ENCODE results near the gene FNDC10.
"Not testable (repeated sequence)": the region's sequence is repeated elsewhere in the genome, so short reads cannot be mapped to it uniquely, and the experiment has no call there.

Gene FNDC10

GRCh38 chr1:1634613-1635012 is 34.7 kb upstream of the FNDC10 start:
- not testable (repeated sequence) for H3K9me3 ChIP-seq (ENCODE audit: control insufficient read depth, insufficient read depth, low read length); H3K9ac ChIP-seq (ENCODE audit: low read depth, low read length); H3K4me1 ChIP-seq (ENCODE audit: control insufficient read depth, insufficient read depth, low read length); H3K27ac ChIP-seq (ENCODE audit: low read depth, low read length); H3K4me3 ChIP-seq (ENCODE audit: low read depth, low read length)
- Histone ChIP-seq H3K36me3 (ENCODE audit: control insufficient read depth, insufficient read depth, low read length) (peaks cover 14% of the 10 kb centered on the region), H3K27me3 (ENCODE audit: control insufficient read depth, insufficient read depth, low read length) (peaks cover 21% of the 10 kb centered on the region)

GRCh38 chr1:1633409-1633808 is 33.5 kb upstream of the FNDC10 start:
- not testable (repeated sequence) for H3K9ac ChIP-seq (ENCODE audit: low read depth, low read length); H3K4me3 ChIP-seq (ENCODE audit: low read depth, low read length)
- H3K27me3 ChIP-seq (ENCODE audit: control insufficient read depth, insufficient read depth, low read length) = peaks cover 21% of the 10 kb centered on the region

GRCh38 chr1:1631782-1632420 is 32.0 kb upstream of the FNDC10 start, which contains the start of gene MMP23B:
TSS of gene MMP23B (plus strand) at chr1:1632173. CDS start at chr1:1632219, 46 bp downstream.
- H3K9me3 ChIP-seq (ENCODE audit: control insufficient read depth, insufficient read depth, low read length) = no peaks in the 10 kb centered on the region
- H3K27me3 ChIP-seq (ENCODE audit: control insufficient read depth, insufficient read depth, low read length) = peaks cover 21% of the 10 kb centered on the region
- H3K4me1 ChIP-seq (ENCODE audit: control insufficient read depth, insufficient read depth, low read length) = no peaks in the 10 kb centered on the region; the same call in 1 of the 2 replicates
- H3K36me3 ChIP-seq (ENCODE audit: control insufficient read depth, insufficient read depth, low read length) = peaks cover 7% of the 10 kb centered on the region
- no peak within 1 kb of the TSS for H3K27ac ChIP-seq (ENCODE audit: low read depth, low read length)
- peak within 1 kb of the TSS; percentile 46; the same call in 1 of the 2 replicates for H3K4me3 ChIP-seq (ENCODE audit: low read depth, low read length)
- no peak within 1 kb of the TSS for H3K9ac ChIP-seq (ENCODE audit: low read depth, low read length)

More at GRCh38 chr1:1633409-1633808, 33.5 kb upstream of the FNDC10 start:
- H3K9me3 ChIP-seq (ENCODE audit: control insufficient read depth, insufficient read depth, low read length); H3K27ac ChIP-seq (ENCODE audit: low read depth, low read length); H3K4me1 ChIP-seq (ENCODE audit: control insufficient read depth, insufficient read depth, low read length): not testable (repeated sequence)
- H3K36me3 ChIP-seq (ENCODE audit: control insufficient read depth, insufficient read depth, low read length) = peaks cover 12% of the 10 kb centered on the region

- H3K27ac ChIP-seq (ENCODE audit: low read depth, low read length) = no peak overlapping the region
- H3K4me1 ChIP-seq (ENCODE audit: control insufficient read depth, insufficient read depth, low read length) = no peaks in the 10 kb centered on the region; the same call in 1 of the 2 replicates
- no peaks in the 10 kb centered on the region for H3K36me3 ChIP-seq (ENCODE audit: control insufficient read depth, insufficient read depth, low read length)
- peak overlapping the region; percentile 46; the same call in 1 of the 2 replicates for H3K4me3 ChIP-seq (ENCODE audit: low read depth, low read length)
- H3K9ac ChIP-seq (ENCODE audit: low read depth, low read length) = no peak overlapping the region
- peaks cover 21% of the 10 kb centered on the region for H3K27me3 ChIP-seq (ENCODE audit: control insufficient read depth, insufficient read depth, low read length)
- H3K9me3 ChIP-seq (ENCODE audit: control insufficient read depth, insufficient read depth, low read length) = no peaks in the 10 kb centered on the region
Observed at GRCh38 chr1:1630965-1631781, 31.2 kb upstream of the FNDC10 start.

GRCh38 chr1:1630191-1630964 is 30.4 kb upstream of the FNDC10 start:
- Histone ChIP-seq H3K27me3 (ENCODE audit: control insufficient read depth, insufficient read depth, low read length) (peaks cover 21% of the 10 kb centered on the region), H3K27ac (ENCODE audit: low read depth, low read length) (no peak overlapping the region), H3K9ac (ENCODE audit: low read depth, low read length) (no peak overlapping the region)

GRCh38 chr1:1629430-1630190 is 29.7 kb upstream of the FNDC10 start:
- Histone ChIP-seq H3K4me3 (ENCODE audit: low read depth, low read length) (peak overlapping the region; percentile 47), H3K27me3 (ENCODE audit: control insufficient read depth, insufficient read depth, low read length) (peaks cover 21% of the 10 kb centered on the region), H3K9ac (ENCODE audit: low read depth, low read length) (no peak overlapping the region), H3K36me3 (ENCODE audit: control insufficient read depth, insufficient read depth, low read length) (no peaks in the 10 kb centered on the region), H3K9me3 (ENCODE audit: control insufficient read depth, insufficient read depth, low read length) (no peaks in the 10 kb centered on the region), H3K27ac (ENCODE audit: low read depth, low read length) (no peak overlapping the region), H3K4me1 (ENCODE audit: control insufficient read depth, insufficient read depth, low read length) (no peaks in the 10 kb centered on the region; the same call in 1 of the 2 replicates)

More at GRCh38 chr1:1630191-1630964, 30.4 kb upstream of the FNDC10 start:
- Histone ChIP-seq H3K36me3 (ENCODE audit: control insufficient read depth, insufficient read depth, low read length) (no peaks in the 10 kb centered on the region), H3K9me3 (ENCODE audit: control insufficient read depth, insufficient read depth, low read length) (no peaks in the 10 kb centered on the region), H3K4me3 (ENCODE audit: low read depth, low read length) (no peak overlapping the region), H3K4me1 (ENCODE audit: control insufficient read depth, insufficient read depth, low read length) (no peaks in the 10 kb centered on the region; the same call in 1 of the 2 replicates)

GRCh38 chr1:1628754-1629429 is 29.0 kb upstream of the FNDC10 start:
- no peaks in the 10 kb centered on the region for H3K36me3 ChIP-seq (ENCODE audit: control insufficient read depth, insufficient read depth, low read length)
- H3K9ac ChIP-seq (ENCODE audit: low read depth, low read length) = no peak overlapping the region
- H3K27ac ChIP-seq (ENCODE audit: low read depth, low read length) = no peak overlapping the region
- no peaks in the 10 kb centered on the region for H3K9me3 ChIP-seq (ENCODE audit: control insufficient read depth, insufficient read depth, low read length)
- H3K4me3 ChIP-seq (ENCODE audit: low read depth, low read length) = peak overlapping the region; percentile 47
- H3K27me3 ChIP-seq (ENCODE audit: control insufficient read depth, insufficient read depth, low read length) = peaks cover 21% of the 10 kb centered on the region
- no peaks in the 10 kb centered on the region; the same call in 1 of the 2 replicates for H3K4me1 ChIP-seq (ENCODE audit: control insufficient read depth, insufficient read depth, low read length)

GRCh38 chr1:1627829-1628753 is 28.2 kb upstream of the FNDC10 start:
- H3K27ac ChIP-seq (ENCODE audit: low read depth, low read length) = no peak overlapping the region
- H3K9me3 ChIP-seq (ENCODE audit: control insufficient read depth, insufficient read depth, low read length) = no peaks in the 10 kb centered on the region
- no peaks in the 10 kb centered on the region for H3K36me3 ChIP-seq (ENCODE audit: control insufficient read depth, insufficient read depth, low read length)
- no peak overlapping the region for H3K9ac ChIP-seq (ENCODE audit: low read depth, low read length)
- H3K4me1 ChIP-seq (ENCODE audit: control insufficient read depth, insufficient read depth, low read length) = no peaks in the 10 kb centered on the region; the same call in 1 of the 2 replicates
- no peak overlapping the region for H3K4me3 ChIP-seq (ENCODE audit: low read depth, low read length)
- H3K27me3 ChIP-seq (ENCODE audit: control insufficient read depth, insufficient read depth, low read length) = peaks cover 21% of the 10 kb centered on the region

GRCh38 chr1:1627261-1627828 is 27.4 kb upstream of the FNDC10 start:
- Histone ChIP-seq H3K4me1 (ENCODE audit: control insufficient read depth, insufficient read depth, low read length) (no peaks in the 10 kb centered on the region; the same call in 1 of the 2 replicates), H3K27ac (ENCODE audit: low read depth, low read length) (no peak overlapping the region), H3K9ac (ENCODE audit: low read depth, low read length) (no peak overlapping the region)

More at GRCh38 chr1:1627261-1627828, 27.4 kb upstream of the FNDC10 start:
- no peak overlapping the region for H3K4me3 ChIP-seq (ENCODE audit: low read depth, low read length)
- peaks cover 21% of the 10 kb centered on the region for H3K27me3 ChIP-seq (ENCODE audit: control insufficient read depth, insufficient read depth, low read length)
- no peaks in the 10 kb centered on the region for H3K36me3 ChIP-seq (ENCODE audit: control insufficient read depth, insufficient read depth, low read length)
- no peaks in the 10 kb centered on the region for H3K9me3 ChIP-seq (ENCODE audit: control insufficient read depth, insufficient read depth, low read length)

All from HUES48 (cell line).